AG08396 (cell line): ENCODE data around the gene CD164L2.
A peak's percentile ranks its signal among the peaks of the same experiment; 100 is the strongest.

Experiments used
- DNase-seq: peaks from one replicate; pipeline ENCODE4 v3.0.0; 2012; ENCODE audit warnings: low spot score, mixed read lengths

Gene CD164L2

GRCh38 chr1:27346991-27347624 lies 36.0 kb downstream of the CD164L2 start:
- DNase-seq: no peak

DNA sequence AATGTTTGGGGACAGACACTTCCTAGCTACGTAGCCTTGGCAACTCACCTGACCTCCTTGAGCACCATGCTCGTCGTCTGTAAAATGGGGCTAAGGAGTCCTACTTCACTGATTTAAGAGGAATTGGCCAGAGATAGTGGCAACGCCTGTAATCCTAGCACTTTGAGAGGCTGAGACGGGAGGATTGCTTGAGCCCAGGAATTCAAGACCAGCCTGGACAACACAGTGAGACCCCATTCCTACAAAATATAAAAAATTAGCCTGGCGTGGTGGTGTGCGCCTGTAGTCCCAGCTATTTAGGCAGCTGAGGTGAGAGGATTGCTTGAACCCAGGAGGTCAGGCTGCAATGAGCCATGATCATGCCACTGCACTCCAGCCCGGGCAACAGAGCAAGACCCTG lies 36.8 kb downstream of the CD164L2 start:
- DNase-seq: no peak

DNA sequence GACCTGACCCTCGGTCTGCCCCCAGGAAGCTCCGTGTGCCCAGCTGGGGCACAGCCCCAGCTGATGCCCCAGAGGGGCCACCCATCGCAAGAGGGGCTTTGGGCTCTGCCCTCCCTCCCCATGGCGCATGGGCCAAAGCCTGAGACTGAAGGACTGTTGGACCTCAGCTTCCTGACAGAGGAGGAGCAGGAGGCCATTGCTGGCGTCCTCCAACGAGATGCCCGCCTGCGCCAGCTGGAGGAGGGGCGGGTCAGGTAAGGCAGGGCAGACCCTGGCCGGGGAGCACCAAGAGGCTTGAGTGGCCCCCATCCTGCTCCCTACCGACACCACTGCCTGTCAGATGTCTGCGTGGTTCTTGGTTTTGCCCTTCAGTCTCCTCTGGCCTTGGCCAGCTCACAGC lies 37.9 kb downstream of the CD164L2 start:
- no peak for DNase-seq

GRCh38 chr1:27343639-27344025 lies 39.5 kb downstream of the CD164L2 start:
- no peak for DNase-seq

GRCh38 chr1:27342778-27343638 lies 40.1 kb downstream of the CD164L2 start:
- DNase-seq: no peak

DNA sequence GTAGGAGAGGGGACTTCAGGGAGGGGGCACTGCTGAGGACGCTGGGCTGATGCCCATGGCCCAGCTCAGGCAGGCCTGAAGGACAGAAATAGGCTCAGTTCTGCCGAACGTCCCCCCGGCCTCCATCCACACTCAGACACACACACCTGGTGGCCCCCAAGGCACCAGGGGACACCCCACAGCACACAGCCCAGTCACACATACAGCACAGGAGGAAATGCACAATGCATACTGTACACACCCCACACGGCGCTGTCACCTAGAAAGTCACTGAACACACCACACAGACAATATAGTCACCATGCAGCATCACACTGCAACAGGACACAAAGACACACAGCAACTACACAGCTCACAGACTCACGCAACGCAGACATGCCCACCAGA lies 40.7 kb downstream of the CD164L2 start:
- no peak for DNase-seq

DNA sequence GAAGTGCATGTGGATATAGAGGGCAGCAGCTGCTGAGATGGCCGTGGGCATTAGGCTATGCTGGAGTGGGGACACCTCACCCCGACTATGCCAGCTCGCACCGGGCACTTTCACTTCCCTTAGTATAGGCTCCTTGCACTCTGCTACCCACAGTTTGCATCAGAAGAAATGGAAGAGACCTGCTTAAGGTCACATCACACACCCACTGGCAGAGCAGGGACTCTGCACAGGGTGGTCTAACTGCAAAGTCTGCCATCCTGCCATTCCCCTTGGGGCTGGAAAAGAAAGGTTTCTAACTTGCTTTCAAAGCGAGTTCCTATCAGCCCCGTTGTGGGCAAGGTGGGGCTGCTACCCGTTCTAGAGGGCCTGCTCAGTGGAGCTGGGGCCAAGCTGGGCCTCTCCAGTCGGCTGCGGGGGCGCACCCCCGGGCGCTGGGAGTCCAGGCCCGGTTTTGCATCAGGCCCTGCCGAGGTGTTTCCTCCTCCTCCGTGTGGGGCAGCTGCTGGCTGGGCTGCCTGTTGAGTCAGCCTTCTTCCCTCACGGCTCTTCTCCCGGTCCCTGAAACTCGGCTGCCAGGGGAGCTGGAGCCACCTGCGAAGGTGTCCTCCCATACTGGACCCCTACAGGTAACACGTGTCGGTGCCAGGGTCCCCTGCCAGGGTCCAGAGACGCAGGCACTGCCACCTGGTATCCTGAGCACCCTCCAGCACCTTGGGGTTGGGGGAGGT lies 41.4 kb downstream of the CD164L2 start, which contains the start of gene SYTL1:
TSS of gene SYTL1 (plus strand) at position 498 of the 728 bp plus-strand sequence. CDS start 3,313 bp downstream, outside the sequence.
- DNase-seq: peak; percentile 87

DNA sequence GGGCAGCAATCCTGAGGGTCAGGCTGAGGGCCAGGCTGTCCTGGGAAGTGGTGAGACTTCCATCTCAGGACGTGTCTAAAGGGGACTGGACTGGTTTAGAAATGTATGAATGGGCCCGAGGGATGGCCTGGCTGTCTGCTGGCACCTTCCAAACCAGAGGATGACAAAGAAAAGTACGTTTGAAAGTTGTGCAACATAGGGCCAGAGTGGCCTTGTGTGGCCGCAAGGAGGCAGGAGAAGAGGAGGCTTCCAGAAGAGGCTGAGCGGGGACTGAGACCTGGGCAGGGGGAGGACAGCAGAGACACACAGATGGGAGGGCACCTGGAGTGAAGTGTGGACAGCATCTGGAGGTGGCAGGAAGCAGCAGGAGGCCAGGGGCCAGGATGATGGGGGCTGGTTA lies 43.9 kb downstream of the CD164L2 start:
- DNase-seq: no peak

DNA sequence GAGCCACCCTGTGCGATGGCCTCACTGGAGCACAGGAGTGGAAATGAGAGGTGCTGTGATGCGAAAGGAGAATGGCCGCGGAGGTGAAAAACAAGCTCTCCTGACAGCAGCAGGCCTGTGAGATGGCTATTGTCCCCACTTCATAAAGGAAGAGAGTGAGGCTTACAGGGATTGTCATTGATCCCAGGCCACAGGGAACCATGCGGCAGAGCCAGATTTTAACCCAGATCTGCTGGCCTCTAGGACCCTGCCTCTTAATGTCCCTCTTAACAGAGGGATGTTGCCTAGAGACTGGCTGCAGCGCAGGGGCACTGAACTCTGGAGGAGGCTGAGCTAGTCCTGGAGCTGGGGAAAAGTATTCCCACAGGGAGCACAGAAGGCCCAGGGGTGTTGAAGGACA lies 44.4 kb downstream of the CD164L2 start:
- no peak for DNase-seq

DNA sequence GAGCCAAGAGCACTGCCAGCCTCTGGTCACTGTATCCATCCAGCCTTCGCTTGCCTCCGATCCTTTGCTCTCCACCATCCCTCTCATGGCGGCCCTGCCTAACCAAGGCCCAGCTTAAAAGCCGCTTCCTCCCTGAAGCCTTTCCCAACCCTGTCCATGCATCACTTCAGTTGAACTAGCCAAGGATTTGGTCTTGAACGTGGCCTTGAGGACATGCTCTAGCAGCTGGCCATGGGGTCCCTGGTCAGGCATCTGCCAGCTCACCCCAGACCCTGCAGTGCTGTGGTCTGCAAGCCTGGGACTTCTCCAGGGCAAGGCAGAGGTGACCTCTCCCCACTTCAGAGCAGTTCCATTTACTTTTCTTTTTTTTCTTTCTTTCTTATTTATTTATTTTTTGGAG lies 46.4 kb downstream of the CD164L2 start:
- DNase-seq: no peak

DNA sequence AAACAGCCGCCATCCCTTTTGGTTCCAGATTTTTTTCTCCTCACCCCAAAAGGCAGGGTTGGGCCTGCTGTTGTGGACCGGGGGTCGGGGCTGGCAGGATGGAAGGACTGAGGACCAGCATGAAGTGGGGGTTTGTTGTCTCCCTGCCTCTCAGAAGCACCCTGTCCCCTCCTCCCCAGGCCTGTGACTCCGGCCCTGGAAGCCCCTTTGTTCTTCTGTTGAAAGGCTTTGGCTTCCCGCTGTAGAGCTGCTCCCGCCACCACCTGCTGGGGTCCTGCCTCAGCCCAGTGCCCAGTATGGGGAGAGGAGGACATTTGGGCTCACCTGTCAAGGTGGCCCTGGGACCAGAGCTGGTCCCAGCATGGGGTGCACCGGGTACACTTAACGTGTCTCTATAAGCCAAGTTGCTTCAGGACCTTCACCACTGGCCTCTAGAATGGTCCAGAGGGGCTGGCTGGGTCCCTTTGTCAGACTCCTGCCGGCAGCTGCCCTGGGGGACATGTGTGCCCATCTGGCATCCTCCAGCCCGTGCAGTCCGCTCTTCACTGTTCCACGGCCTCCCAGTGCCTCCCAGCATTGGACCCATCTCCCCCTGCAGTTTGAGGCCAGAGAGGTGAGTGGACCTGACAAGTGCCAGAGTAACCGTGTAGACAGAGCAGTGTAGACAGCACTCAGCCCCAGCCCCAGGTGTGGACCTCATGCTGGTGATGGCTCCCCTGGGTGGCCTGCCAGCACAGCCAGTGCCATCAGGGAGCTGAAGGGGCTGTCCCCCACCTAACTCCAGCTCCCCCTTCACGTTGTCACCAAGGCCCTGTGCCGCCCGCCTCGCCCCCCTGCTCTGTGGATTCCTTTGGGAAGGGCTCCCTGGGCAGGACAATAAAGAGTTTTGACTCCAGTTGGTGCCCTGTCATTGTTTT lies 47.4 kb downstream of the CD164L2 start:
- no peak for DNase-seq

DNA sequence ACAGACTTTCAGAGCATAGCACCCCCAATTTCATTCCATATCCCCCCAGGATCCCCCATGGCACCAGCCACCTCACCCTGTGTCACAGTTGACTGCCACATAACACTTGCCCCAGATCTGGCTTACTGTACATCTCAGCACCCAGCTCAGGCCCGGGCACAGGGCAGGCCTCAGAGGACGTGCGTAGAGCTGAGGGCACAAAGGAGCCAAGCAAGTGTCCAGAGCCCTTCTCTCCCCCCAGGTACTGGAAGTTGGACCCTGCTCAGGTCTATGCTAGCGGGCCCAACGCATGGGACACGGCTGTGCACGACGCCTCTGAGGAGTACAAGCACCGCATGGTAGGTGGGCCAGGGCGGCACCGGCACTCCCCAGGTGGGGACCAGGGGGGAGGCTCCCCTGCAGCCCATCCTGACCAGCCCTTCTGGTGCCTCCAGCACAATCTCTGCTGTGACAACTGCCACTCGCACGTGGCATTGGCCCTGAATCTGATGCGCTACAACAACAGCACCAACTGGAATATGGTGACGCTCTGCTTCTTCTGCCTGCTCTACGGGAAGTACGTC lies 49.3 kb downstream of the CD164L2 start:
- DNase-seq: no peak

DNA sequence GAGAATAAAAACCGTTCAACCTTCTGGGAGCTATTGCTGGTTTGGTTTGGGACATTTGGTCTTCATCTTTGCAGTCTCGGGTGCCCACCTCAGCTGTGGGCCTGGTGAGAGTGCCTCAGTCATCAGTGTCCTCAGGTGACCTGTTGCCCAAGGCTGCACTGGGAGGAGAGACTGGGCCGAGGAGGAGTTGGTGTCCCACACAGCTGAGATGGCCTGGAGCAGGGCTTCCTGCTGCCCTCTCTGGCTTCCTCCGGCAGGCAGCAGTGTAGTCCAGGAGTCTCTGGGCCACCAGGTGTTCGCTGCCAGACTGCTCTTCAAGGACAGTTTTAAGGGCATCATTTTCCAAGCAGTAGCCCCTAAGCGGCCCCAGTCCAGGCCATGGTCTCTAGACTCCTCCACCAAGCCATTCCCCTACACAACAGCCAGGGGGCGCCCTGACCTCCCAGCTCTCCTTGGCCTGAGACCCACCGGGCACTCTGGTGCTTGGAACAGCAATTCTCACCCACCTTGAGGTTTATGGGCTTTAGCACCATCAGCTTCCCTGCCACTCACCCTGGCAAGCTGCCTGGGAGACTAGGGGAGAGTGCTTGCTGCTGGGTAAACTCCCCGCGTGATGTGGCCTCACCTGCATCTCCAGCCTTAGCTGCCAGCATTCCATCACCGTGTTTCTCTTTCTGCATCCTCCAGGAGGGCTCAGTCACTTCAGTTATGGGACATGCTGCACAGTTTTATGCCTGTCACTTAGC lies 50.4 kb downstream of the CD164L2 start:
- DNase-seq: peak; percentile 81

DNA sequence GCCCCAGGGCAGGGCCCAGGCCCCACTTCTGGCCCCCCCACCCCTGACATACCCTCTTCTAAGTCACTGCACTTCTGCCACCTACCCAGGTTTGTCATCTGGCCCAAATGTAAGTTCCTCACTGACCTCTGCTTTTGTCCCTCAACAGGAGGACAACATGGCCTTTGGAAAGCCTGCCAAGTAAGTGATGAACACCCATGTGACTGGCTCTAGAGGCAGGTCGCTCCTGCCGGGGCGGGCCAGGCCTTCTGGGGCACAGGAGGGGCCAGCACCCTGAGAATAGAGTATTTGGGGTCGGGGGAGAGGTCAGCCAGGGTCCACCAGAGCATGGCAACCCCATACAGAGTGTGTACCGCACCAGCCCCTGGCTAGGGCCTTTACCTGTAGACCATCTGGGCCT lies 51.2 kb downstream of the CD164L2 start:
- DNase-seq: no peak

DNA sequence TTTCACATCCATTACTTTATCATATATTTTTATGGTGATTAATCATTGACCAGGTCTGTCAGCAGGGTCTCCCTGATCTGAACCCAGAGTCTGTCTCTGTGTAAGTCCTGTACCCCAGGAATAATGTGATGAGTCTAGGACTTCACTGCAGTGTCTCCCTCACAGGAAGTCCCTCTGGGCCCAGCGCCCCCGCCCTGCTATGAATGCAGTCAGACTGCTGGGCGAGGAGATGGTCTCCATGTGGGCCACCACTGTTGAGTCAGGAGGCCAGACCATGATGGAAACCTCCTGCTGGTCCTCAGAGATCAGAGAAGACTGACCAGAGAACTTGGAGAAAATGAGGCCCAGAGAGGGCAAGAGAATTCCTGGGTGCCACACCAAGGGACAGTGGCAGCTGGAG lies 51.7 kb downstream of the CD164L2 start:
- no peak for DNase-seq

GRCh38 chr1:27330786-27331185 lies 52.3 kb downstream of the CD164L2 start:
- no peak for DNase-seq
